Stimulated activated CD4-positive, alpha-beta T cell treated with anti-CD3 and anti-CD28 coated beads, Interleukin-4, amount 100 ng/mL, for 1 hour (primary cell): Measurements from ENCODE around the gene DMRT3.

Experiments
- DNase-seq: peaks from one replicate; pipeline ENCODE4 v3.0.0-alpha.2; 2020

DMRT3 gene, protein sequence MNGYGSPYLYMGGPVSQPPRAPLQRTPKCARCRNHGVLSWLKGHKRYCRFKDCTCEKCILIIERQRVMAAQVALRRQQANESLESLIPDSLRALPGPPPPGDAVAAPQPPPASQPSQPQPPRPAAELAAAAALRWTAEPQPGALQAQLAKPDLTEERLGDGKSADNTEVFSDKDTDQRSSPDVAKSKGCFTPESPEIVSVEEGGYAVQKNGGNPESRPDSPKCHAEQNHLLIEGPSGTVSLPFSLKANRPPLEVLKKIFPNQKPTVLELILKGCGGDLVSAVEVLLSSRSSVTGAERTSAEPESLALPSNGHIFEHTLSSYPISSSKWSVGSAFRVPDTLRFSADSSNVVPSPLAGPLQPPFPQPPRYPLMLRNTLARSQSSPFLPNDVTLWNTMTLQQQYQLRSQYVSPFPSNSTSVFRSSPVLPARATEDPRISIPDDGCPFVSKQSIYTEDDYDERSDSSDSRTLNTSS

GRCh38 chr9:976258-976942 lies at the start of gene DMRT3:
Gene DMRT3, plus strand, starts transcription at chr9:976655. Its CDS starts 347 bp downstream, at chr9:977002.
- no peak for DNase-seq

DNA sequence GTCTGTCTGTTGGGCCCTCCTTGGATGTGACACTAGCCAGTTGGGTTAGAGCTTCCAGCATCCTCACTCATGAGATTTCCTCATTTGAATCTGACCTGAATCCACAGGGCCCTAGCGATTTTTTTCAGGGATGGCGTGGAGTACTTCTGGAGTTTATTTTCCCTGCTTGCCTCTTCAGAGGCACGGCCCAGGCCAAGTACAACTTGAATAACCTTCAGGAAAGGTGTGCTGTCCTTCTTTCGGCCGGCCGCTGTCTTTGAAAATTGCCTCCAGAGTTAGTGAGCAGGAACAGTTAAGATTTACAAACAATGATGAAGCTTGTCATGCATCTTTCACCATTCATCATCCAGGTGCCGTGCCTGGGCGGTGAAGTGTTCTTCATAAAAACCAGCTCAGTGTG lies 49.5 kb upstream of the DMRT3 start:
- no peak for DNase-seq

GRCh38 chr9:928363-929042 lies 48.0 kb upstream of the DMRT3 start:
- DNase-seq = no peak

DNA sequence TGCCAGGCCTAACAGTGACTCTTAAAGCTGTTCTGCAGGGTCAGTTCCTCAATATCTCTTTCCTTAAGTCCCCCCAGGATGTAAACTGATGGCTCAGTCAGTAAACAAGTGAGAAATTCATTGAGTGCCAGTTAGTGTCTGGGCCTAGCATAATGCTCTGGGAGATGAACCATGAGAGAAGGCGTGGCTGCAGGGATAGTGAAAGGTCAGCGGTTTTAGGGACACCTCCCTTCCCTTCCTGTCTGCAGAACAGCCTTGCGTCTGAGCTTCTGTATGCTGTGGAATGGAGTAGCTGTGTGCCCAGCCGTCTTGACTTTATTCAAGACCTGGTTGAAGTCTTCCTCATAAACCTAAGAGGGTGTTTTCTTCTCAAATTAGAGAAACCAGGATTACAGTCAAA lies 46.7 kb upstream of the DMRT3 start:
- DNase-seq = no peak

DNA sequence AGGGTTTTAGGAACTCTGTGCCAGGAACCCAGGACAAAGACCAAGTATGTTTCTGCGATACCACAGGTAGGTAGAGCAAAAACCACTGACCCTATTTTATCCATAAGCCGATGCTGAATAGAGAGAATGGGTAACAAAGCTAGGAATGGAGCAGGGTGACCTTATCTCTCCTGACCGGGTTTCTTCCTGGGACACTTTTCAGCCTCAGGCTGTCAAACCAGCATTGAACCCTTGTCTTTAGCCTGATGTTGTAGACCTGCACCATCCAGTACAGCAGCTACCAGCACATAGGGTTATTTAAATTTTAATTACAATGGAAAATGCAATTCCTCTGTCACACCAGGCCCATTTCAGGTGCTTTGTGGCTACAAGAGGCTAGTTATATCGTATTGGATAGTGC lies 43.1 kb upstream of the DMRT3 start:
- no peak for DNase-seq

DNA sequence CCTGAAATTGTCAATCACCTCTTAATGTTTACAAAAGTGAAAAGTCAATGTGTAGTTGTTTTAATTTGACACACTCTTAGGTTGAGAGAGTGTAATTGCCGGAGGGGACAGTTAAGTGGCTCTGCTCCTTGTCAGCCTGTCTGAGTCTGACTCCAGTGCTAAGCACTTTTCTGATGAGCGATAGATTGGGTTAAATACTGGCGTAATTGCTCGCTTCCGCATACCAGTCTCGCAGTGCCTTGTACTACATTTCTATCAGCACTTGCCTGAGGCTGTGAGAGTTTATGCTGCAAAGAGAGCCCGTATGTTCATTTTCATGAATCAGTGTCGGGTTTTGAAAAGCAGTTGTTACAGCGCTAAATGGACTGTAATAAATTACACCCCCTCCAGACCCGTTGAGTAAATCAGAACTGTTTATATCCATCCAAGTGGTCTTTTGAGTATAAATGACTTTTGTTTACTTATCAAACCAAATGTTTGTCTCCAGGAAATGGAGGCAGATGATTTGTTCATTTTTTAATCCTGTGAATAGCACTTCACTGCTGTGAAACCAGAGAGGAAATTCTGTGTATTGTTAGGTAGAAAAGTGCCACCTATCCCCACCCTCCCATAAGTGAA lies 41.0 kb upstream of the DMRT3 start:
- no peak for DNase-seq

DNA sequence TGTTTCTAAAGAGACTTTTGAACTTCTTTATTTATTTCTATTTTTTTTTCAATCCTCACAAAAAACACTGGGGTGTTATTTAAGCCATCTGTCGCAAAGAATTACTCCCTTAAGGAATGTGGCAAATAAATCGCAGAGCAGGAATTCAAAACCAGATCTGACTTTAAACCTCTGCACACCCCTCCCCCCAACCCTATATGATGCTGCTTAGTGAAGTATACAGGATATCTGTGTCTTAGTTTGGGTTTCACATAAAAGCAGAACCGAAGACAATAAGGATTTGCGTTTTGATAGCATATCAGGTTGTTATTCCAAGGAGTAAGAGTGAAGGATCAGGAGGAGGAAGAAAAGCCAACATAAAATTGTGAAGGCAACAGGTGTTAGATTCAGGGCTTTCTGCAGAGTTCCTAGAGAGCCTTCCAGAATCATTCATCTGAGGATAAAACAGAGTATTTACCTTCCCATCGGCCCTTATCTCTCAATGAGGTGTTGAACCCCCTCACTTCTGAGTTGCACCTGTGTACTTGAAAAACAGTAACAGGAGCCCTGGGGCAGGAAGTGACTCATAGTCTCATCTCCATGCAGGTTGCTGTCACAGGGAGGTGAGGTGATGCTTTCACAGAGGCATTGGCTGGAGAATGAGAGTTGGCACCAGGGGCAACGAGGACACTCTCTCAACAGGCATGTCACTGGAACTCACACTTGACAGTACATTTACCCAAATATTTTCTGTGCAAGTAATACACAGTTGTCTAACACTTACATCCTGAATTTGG lies 33.5 kb upstream of the DMRT3 start:
- DNase-seq = no peak

DNA sequence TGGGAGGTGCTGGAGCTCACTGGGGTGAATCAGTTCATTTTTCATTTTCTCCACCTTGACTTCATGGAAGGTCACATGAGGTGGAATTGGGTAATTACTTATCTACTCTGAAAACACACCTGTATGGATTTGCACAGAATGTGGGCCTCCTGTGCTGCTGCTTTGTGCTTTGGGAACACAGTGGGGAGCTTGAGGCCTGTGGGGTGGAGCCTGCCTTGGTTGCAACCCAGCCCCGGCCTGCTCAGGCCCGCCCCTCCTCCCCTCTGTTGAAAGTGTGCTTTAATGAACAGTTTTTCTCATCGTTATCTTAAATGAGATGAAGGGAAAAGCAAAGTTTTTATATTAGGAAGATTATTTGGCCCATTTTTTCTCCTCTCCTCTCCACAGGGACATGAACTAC lies 28.5 kb upstream of the DMRT3 start:
- DNase-seq = no peak

DNA sequence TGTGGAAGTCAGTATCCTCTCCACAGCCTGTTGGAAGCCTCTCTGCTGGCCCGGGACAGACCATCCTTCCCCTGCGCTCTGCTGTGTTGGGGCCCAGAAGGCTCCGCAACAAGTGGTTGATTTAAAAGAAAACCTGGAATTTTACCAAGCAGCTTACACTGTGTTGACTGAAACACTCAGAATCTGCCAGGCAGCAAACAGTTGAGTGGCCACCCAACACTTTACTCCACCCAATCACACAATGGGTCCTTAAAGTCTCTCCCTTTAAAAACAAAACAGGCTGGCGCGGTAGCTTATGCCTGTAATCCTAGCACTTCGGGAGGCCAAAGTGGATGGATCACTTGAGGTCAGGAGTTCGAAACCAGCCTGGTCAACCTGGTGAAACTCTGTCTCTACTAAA lies 28.0 kb upstream of the DMRT3 start:
- no peak for DNase-seq

DNA sequence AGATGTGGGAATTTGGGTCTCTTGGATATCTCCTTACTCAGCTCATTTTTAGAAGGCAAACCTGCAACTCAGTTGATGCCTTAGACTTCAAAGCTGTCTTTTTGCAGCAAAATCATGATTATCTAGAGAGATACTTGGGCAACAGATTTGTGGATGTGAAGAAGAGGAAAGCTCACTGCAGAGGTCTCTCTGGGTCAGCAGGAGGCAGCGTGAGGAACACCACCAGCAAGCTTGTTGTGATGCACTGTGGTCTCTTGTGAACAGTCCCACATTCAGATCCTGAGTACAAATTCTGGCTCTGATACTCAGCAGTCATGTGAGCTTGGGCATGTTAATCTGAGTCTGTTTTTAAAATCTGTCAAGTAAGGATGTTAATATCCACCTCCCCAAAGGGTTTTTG lies 26.3 kb upstream of the DMRT3 start:
- DNase-seq = no peak

DNA sequence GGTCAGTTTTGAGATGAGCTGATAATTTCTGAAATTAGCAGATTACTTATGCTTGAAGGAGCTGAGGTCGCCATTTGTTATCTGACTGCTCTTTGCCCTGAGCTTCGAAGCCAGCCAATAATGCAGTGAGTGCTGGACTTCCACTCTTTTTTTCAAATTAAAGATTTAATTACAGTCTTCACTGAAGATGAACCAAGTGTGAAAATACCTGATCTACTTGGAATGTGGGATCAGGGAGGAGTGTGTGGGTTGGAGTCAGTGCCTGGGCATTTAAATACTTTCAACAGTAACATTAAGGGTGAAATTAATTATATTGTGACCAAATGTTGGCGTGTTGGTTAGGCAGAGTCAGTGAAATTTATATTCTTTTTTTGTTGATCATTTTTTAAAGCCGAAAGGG lies 23.9 kb upstream of the DMRT3 start:
- no peak for DNase-seq

- DNase-seq = no peak
Observed at GRCh38 chr9:959105-959504, 17.4 kb upstream of the DMRT3 start.

GRCh38 chr9:959914-960313 lies 16.5 kb upstream of the DMRT3 start:
- DNase-seq = no peak

GRCh38 chr9:962023-962422 lies 14.4 kb upstream of the DMRT3 start:
- DNase-seq = no peak

GRCh38 chr9:965497-965896 lies 11.0 kb upstream of the DMRT3 start:
- no peak for DNase-seq

DNA sequence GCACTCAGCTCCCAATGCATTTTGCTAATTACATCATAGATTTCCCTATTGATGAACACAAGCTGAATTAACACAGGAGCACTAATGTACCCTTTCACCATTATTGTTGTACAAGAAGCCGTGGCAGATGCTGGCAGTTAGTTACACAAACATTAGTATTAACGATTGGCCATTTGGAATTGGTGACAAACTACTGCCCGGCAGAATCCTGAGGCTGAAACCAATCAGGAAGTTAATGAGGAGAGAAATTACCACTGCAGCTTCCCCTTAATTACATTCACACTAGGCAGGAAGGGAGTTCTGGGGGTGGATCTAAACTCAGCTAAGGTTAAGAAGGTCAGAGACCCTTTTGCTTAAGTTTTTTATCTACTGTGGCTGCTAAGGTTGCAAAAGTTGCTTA lies 9.6 kb upstream of the DMRT3 start:
- no peak for DNase-seq

- DNase-seq = no peak
Observed at GRCh38 chr9:967436-967835, 9.0 kb upstream of the DMRT3 start.

DNA sequence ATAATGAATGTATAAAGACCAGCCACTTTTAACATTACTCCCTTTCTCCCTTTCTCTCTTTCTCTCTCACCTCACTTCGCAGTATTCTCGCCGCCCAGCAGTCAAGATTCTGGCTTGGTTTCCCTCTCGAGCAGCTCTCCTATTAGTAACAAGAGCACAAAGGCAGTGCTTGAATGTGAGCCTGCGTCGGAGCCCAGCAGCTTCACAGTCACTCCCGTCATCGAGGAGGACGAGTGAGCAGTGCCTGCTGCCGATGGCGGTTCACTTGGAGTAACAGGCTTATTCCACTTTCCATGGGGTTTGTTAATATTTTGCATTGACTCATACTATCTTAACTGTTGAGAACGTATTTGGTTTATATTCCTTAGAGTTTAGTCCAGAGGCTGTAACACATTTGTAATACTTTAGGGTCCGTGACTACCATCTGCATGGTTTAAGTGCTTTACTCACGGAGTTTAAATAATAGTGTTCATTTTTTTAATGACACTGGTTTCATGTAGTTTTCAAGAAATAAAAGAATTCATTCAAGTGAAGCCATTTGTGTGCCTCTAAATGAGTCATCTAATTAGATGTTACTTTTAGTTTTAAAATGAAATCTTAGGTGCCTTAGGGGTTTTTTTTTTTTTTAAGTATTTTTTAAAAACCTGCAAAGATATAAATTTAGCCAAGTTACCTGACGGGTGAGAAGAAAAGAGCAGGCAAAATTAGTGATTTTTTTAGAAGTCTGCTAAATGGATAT lies 8.4 kb upstream of the DMRT3 start:
- DNase-seq = no peak

DNA sequence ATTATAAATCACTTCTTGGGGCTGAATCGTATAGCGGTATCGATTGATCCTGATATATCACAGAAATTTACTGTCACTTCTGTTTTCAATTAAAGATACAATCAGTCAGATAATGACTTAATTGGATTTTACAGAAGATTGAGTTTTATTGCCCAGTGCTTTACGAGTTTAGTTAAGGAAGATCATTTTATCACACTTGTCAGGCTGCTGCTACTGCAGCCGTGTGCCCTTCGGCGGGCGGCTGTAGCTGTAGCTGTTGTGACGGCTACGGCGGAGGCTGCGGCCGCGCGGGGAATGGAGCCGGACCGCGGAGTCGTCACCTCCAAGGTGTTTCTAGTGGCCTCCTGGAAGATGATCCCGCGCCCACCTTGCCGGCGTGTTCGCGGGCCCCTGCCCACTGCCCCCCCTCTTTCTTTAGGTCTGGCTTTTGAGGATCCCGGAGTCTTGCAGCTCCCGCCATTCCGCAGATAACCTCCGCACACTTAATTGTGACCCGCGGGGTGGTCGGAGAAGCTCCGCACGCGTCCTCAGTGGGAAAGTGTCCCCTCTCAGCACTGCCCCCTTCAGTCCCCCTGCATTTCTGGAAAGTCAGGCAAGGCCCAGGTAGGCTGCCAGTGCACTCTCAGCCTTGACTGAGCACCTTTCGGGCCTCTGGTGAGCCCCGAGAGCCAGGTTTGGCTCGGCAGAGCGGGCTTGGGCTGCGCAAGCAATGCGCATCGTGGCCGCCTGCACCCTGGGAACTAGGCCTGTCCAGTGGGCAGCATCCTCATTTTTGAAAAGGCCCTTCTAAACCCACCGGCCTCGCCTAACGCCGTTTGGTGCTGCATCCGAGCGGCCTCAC lies 6.9 kb upstream of the DMRT3 start:
- DNase-seq = no peak

GRCh38 chr9:970151-970996 lies 6.1 kb upstream of the DMRT3 start:
- no peak for DNase-seq
